ENCODE results near the gene VPS37C. TPM values are rescaled to one million over a fixed set of nuclear protein-coding genes. Genes with fewer than 3 reads are reported as not detected.

The VPS37C gene
- total RNA-seq, 3 donors from 2014 or later (not counting 1 experiment from before 2014, with no cell fraction given), result 6.4 to 6.9 (median 6.5) TPM

- ATAC-seq, result no peak
Measured at GRCh38 chr11:61147271-61147670, 14.0 kb downstream of the VPS37C start.

GRCh38 chr11:61146416-61146815 is 14.8 kb downstream of the VPS37C start:
- TF ChIP-seq CTCF (IDR thresholded peaks at IDR 0.05), result no peak
- Mint-ChIP-seq H3K4me1 (peaks cover 13 to 37% of the 10 kb centered on the region in 2 donors), H3K36me3 (no peaks in the 10 kb centered on the region), H3K9me3 (no peaks in the 10 kb centered on the region), H3K4me3 (no peak overlapping the region), H3K27me3 (ENCODE audit: low read depth in 2 of 2) (no peaks in the 10 kb centered on the region), H3K27ac (peak overlapping the region in 1 of 2 donors; percentile 71)
- DNase-seq, result no peak
- Histone ChIP-seq H3K4me3 (ENCODE audit: low read length) (no peak overlapping the region), H3K36me3 (ENCODE audit: control insufficient read depth, insufficient read depth, low read length) (no peaks in the 10 kb centered on the region), H3K27me3 (ENCODE audit: control insufficient read depth, insufficient read depth, low read length) (no peaks in the 10 kb centered on the region), H3K9me3 (ENCODE audit: control insufficient read depth, insufficient read depth, low read length) (no peaks in the 10 kb centered on the region), H3K27ac (ENCODE audit: low read length) (no peak overlapping the region), H3K4me1 (ENCODE audit: control insufficient read depth, insufficient read depth, low read length) (peaks cover 11% of the 10 kb centered on the region)
- WGBS (ENCODE audit: insufficient coverage), result 75% methylated on average over 9 of the region's 9 CpGs
- intact Hi-C loops (cut with micrococcal nuclease), result no loop called here
- no peak for ATAC-seq

More at GRCh38 chr11:61147271-61147670, 14.0 kb downstream of the VPS37C start:
- Mint-ChIP-seq H3K27ac (no peak overlapping the region), H3K36me3 (no peaks in the 10 kb centered on the region), H3K4me3 (no peak overlapping the region), H3K9me3 (no peaks in the 10 kb centered on the region), H3K27me3 (ENCODE audit: low read depth in 2 of 2) (no peaks in the 10 kb centered on the region), H3K4me1 (peaks cover 13 to 37% of the 10 kb centered on the region in 2 donors)
- TF ChIP-seq CTCF (IDR thresholded peaks at IDR 0.05), result no peak
- Histone ChIP-seq H3K4me3 (ENCODE audit: low read length) (no peak overlapping the region), H3K4me1 (ENCODE audit: control insufficient read depth, insufficient read depth, low read length) (peaks cover 11% of the 10 kb centered on the region), H3K36me3 (ENCODE audit: control insufficient read depth, insufficient read depth, low read length) (no peaks in the 10 kb centered on the region), H3K27ac (ENCODE audit: low read length) (no peak overlapping the region), H3K9me3 (ENCODE audit: control insufficient read depth, insufficient read depth, low read length) (no peaks in the 10 kb centered on the region), H3K27me3 (ENCODE audit: control insufficient read depth, insufficient read depth, low read length) (no peaks in the 10 kb centered on the region)
- 60% methylated on average over 10 of the region's 10 CpGs for WGBS (ENCODE audit: insufficient coverage)
- intact Hi-C loops (cut with micrococcal nuclease), result no loop called here
- no peak for DNase-seq

- intact Hi-C loops (cut with micrococcal nuclease), result no loop called here
- ATAC-seq (no peak), DNase-seq (no peak)
- TF ChIP-seq CTCF (IDR thresholded peaks at IDR 0.05), result no peak
- Mint-ChIP-seq H3K36me3 (no peaks in the 10 kb centered on the region), H3K9me3 (no peaks in the 10 kb centered on the region), H3K4me3 (no peak overlapping the region), H3K4me1 (peaks cover 13 to 35% of the 10 kb centered on the region in 2 donors), H3K27ac (no peak overlapping the region), H3K27me3 (ENCODE audit: low read depth in 2 of 2) (no peaks in the 10 kb centered on the region)
- 89% methylated on average over 16 of the region's 17 CpGs for WGBS (ENCODE audit: insufficient coverage)
- no peak overlapping the region for H3K27ac ChIP-seq (ENCODE audit: low read length)
- H3K4me3 ChIP-seq (ENCODE audit: low read length), result no peak overlapping the region
- H3K27me3 ChIP-seq (ENCODE audit: control insufficient read depth, insufficient read depth, low read length), result no peaks in the 10 kb centered on the region
- peaks cover 11% of the 10 kb centered on the region for H3K4me1 ChIP-seq (ENCODE audit: control insufficient read depth, insufficient read depth, low read length)
- H3K9me3 ChIP-seq (ENCODE audit: control insufficient read depth, insufficient read depth, low read length), result no peaks in the 10 kb centered on the region
- H3K36me3 ChIP-seq (ENCODE audit: control insufficient read depth, insufficient read depth, low read length), result no peaks in the 10 kb centered on the region
Measured at GRCh38 chr11:61145228-61146005, 15.8 kb downstream of the VPS37C start.
